Measurements from ENCODE around the gene OR10A6.

Gene OR10A6

DNA sequence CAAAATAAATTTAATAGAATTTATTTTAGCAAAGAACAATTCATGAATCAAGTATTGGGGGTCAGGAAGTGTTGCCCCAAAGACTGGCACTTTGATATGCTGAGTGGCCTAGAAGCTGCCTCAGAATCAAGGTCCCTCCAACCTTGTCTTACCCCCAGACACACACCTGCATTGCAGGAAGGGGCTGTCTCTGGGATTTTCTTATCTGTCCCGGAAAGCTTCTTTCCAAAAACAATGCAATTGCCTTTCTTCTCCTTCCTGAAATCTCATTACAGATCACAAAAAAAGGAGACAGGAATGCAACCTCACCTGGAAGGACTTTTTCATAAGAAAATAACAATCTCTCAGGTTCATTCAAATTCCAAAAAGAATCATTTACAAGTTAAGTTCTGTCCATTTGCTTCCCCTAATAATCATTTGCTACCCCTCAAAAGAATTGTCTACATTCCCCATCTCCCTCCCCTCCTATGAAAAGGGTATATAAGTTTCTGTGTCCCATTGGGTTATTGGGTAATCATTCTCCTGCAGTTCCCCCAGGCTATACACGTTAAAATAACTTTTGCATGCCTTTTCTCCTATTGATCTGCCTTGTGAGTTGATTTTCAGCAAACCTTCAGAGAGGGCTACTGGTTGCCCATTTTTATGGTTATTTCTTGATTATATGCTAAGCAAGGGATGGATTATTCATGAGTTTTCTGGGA is 21.3 kb downstream of the OR10A6 start:
- DNase-seq (ENCODE audit: low read depth) = no peak

DNA sequence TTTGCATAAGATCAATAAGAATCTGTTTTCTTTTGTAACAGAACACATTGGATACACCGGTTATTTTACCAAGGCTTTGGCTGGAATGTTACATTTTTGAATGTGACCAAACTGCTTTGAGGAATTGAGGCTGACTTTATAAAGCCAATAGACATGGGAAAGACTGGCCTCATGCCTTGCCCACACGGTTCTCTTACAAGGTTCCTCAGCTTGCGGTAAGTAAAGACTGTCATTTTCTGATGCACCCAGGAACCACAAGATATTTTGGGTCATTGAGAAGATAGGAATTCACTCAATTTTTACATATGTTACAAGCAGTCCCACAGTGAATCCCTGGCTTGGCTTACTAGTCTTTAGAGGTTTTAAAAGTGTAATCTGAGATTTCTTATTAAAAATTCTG is 23.9 kb downstream of the OR10A6 start:
- no peak for DNase-seq (ENCODE audit: low read depth)

DNA sequence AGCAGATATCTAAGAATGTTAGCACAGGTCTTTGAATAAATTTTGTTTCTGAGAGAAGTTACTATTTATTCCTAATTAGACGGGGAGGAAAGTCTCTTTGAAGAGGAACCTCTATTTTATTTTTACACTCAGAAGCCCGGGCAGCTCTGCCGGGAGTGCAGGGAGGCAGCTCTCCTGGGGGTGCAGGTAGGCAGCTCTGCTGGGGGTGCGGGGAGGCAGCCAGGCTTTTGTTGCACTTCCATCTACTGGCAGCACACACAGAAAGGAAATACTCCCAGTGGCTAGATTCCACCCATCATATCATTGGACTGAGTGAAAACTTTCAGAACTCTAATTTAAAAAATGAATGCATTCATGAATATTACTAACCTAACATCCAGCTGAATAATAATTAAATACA is 24.6 kb downstream of the OR10A6 start:
- DNase-seq (ENCODE audit: low read depth) = no peak

DNA sequence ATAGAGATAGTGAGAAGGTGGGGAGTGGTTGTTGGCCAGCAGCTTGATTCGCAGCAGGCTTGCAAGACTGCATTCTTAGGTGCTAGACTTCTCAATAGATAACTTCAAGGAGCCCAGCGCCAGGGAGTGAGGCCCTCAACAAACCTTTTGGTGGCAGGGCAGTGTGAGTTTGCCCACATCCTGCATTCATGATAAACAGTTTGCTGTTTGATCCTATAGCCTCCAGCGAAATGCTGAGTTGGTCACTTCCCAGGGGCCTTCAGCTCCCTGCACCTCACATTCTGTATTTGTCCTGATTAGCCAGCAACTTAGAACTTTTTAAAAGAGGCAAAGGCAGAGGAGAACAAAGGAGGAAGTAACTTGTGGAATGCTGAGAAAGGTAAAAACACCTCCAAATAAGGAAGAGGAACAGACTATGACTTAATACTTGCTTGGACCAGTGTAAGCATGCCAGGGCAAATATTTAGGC is 25.1 kb downstream of the OR10A6 start:
- no peak for DNase-seq (ENCODE audit: low read depth)

DNA sequence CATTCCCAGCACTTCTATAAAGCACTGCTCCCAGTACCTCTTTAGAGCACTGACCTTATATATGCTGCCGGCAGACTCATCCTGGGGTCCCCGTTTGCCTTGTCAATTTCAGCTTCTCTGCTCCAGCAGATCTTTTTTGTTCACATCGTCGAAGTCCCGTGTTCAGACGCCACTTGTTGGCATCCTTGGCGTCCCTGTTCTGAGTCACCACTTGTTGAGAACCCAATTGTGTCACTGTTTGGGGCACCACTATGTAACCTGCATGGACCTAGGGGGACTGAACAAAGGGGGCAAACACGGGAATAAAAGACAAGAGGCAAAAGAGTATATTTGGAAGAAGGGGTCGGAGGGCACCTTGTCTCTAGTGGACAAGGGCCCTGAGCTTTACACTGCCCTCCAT is 25.5 kb downstream of the OR10A6 start:
- no peak for DNase-seq (ENCODE audit: low read depth)

DNA sequence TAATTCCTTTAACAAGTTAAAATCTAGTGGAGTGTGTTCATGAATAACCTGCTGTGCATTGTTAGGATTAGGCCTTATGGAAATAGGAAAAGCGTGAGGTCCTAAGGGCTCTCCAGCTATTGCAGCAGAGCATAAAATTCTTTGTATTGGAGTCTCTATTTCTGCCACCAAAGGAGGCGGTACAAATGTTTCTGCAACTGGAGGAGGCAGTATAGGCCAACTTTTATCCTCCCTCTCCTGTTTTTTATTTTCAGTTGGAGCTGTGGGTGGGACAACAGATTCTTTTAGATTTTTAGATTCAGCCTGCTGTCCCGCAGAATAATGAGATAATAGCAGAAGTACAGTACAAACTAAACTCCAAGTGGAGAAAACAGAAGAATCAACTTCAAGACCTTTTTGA is 26.2 kb downstream of the OR10A6 start:
- peak; percentile 47 for DNase-seq (ENCODE audit: low read depth)

DNA sequence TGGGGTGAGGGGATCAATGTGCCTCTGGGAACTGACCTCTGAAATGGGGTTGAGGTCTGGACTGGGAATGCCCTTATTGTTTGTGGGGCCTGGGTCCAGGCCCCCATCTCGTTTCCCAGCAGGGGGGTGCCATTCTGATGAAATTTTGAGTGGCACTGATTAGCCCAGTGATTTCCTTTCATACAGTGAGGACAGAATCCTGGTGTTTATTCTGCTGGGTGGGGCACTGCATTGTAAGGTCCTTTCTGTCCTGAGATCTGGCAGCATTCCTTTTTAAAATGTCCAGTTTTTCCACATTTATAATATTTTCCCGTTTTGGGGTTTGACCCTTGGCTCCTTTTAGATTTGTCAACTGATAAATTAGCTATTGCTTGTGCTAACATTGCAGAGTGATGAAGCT is 27.1 kb downstream of the OR10A6 start:
- no peak for DNase-seq (ENCODE audit: low read depth)

DNA sequence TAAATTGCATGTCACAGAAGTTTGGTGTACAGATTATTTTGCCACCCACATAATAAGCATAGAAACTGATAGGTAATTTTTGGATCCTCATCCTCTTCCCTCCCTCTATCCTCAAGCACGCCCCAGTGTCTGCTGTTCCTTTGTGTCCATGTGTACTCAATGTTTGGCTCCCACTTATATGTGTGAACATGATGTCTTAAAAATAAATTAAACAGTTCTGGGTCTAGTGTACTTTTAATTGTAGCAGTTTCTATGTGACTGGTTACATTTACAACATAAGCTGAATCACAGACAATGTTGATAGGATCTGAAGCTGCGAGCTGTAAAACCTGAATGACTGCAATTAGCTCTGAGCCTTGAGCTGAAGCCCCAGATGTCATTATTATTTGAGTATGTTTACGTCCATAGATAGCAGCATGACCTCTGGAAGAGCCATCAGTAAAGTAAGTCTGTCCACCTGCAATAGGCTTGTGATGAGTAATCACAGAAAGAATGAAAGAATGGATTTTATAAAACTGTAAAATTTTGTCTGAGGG is 29.7 kb downstream of the OR10A6 start:
- DNase-seq (ENCODE audit: low read depth) = no peak

DNA sequence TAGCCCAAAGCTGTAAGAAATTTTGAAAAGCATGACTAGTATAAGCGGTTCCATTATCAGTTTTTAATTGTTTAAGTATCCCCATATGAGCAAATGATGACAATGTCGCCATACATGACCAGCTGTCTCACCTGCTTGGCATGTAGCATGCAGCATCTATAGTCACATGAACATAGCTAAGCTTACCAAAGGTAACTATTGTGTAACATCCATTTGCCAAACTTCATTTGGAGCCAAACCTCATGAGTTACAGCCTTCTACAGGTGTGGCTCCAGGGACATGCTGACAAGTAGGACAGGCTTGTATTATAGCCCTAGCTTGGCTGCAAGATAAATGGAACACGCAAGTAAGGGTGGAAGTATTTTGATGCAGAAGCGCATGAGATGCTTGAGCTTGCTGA is 30.4 kb downstream of the OR10A6 start:
- DNase-seq (ENCODE audit: low read depth) = no peak

DNA sequence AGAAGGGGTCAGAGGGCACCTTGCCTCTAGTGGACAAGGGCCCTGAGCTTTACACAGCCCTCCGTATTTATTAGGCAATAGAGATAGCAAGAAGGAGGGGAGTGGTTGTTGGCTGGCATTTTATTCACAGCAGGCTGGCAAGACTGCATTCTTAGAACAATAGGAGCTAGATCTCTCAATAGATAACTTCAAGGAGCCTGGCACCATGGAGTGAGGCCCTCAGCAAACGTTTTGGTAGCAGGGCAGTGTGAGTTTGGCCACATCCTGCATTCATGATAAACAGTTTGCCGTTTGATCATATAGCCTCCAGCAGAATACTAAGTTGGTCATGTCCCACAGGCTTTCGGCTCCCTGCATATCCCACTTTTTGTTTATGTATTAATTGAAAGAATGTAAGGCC is 31.6 kb downstream of the OR10A6 start:
- DNase-seq (ENCODE audit: low read depth) = no peak

DNA sequence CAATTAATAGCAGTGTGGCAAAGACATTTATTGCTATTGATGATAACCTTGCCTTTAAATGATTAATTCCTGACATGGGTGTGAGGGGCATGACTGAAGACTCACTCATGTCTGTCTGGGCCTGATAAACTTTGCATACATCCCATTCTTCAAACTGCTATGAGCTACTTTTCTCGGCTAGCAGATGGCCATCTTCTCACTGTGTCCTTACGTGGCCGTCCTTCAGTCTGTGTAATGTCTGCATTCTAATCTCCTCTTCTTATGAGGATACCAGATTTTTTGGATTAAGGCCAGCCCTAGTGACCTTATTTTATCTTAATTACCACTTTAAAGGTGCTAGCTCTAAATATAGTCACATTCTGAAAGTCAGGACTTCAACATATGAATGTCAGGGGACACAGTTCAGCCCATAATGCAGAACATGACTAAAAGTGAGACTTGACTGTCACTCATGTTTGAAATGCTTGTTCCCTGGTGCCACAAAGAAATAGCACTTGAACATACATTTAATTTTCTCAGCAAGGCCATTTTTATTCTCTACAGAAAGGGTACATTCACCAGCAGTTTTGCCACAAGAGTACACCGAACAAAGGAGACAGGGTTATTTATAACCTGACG is 32.3 kb downstream of the OR10A6 start:
- no peak for DNase-seq (ENCODE audit: low read depth)

DNA sequence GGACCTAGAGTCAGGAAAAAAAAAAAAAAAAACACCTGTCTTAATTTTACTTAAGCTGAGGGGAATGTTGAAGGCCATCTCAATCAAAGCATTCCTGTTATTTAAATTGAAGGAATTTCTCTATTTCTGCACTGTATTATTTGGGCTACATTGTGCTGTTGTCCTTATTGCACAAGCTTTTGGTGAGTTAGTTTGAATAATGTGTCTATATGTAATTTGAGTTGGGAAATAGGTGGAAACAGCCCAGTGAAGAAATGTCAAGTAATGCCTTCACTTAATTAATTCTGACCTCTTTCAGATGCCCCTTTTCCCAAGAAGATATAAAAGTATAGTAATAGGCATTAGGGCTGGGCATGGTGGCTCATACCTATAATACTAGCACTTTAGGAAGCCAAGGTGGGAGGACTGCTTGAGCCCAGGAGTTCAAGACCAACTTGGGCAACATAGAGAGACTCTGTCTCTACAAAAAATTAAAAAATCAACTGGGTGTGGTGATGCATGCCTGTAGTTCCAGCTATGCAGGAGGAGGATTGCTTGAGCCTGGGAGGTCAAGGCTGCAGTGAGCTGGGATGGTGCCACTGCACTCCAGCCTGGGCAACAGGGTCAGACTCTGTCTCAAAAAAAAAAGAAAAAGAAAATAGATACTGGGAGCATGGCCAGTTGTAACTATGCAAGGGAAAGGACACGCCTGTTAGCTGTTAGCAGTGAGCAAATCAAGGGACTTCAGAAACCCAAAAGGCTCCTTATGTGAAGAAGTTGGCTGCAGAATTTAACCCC is 34.9 kb downstream of the OR10A6 start:
- no peak for DNase-seq (ENCODE audit: low read depth)

DNA sequence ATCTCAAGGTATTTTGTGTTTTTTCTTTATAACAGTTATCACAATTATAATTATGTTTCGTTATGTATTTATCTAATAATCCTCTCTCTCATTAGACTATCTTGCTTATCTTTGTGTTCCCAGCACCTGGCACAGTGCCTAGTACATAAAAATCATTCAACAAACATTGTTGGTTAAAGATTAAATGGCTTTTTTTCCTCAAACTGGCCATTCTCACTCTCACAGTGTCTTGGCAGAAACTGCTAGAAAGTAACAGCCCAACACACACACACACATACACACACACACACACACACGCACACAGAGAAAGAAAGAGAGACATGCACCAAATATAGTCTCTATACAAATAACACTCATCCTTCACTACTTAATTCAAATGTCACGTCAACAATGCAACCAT is 36.8 kb downstream of the OR10A6 start:
- no peak for DNase-seq (ENCODE audit: low read depth)

DNA sequence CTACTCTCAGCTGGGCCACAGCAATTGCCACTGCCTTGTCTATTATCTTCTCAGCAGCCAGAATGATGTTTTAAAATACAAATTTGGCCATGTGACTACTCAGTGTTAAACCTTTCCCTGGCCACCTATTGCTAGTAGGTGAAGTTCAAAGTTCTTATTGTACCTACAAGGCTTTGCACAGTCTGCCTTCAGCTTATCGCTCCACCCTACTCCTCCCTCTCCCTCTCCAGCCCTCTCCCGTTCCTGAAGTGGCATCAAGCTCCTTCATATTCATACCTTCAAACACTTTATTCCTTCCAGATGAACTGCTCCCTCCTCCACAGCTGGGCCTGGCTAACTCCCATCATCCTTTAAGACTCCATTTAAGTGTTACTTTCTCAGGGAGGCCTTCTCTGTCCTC is 37.3 kb downstream of the OR10A6 start:
- no peak for DNase-seq (ENCODE audit: low read depth)

DNA sequence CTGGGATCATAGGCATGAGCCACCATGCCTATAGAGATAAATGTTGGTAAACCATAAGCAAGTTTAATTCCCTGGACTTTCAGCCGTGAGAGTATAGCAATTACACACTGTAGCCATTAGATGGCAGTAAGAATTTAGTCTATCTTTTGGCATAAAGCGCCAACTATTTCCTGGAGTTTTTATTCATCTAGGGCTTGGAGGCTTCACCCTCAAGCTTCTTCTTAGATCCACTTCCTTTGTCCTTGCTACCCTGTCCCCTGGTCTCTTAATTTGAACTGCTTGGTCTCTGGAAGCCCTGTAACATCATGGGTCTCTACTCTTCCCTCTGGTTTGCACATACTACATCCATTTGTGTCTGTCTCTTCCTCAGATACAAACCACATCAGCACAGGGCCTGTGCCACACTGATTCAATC is 38.2 kb downstream of the OR10A6 start:
- DNase-seq (ENCODE audit: low read depth) = peak; percentile 38

DNA sequence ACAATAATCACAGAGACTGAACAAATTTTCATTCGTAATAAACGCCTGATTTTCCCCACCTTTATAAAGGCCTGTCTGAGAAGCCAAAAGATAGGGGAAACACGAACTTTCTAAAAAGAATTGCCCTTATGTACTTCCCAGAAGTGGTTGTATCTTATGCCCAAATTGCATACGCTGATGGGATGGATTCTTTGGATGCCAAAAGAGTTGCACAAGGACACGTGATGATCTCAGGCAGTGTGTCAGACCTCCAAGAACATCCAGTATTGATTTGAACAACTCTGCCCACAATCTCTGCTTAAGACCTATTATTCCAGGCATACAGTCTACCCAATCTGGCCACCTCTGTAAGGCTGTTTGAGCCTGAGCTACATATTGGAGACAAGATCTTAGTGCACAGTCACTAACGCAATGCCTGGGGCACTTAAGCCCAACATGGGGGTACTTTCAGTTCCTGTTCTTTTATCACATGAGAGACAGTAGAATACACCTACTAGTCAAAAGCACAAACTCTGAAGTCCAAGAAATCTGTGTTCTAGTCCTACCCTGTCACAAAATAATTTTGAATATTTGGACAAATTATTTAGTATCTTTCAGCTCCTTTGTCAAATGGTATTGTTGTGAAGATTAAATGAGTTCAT is 38.9 kb downstream of the OR10A6 start:
- peak; percentile 42 for DNase-seq (ENCODE audit: low read depth)

DNA sequence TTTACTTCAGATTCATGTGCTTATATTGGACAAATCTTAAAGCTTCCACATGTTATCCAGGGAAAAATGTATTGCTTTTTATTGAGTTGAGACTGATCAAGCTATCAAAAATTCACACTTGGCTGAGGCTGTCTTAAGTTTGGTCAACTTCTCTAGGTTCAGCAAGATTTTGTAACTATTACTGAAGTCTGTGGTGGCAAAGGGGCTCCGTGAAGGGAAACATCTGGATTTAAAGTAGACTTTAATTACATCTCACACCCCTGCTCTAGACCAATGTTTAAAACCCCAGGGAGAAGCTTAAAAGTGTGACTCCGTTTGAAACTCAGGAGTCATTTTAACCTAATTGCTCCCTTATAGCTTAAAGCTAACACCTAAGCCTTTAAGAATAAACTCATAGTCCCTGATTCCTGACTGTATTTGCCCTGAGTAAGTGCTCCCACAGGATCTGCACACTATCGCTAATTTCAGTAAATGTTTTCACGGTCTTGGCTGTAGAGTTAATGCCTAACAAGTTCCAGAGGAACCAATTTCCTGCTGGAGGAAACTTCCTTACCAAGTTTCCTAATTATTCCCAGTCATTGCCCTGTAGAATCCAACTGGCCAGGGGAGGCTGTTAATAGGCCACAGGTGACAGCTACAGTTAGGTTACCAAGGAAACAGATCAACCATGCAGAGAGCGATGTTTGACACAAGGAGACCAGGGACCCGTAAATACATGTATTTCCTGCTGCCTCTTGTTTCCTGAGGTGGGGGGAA is 40.5 kb downstream of the OR10A6 start:
- no peak for DNase-seq (ENCODE audit: low read depth)

DNA sequence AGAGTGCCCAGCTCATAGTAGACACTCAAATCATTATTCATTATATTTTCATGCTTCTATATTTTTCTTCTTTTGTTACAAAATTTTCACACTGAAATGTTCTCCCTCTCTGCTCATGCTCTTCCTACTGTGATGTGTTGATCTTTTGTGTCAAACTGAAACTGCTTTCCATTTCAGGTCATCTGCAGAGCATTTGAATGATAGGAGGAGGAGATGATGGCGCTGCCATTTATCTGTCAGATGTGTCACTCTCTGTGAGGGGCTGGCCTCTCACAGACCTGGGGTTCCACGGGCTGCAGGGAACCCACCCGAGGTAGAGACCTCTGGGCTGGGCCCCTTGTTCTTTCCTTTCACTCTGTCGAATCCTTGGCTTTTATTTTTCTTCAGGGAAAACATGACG is 41.1 kb downstream of the OR10A6 start:
- no peak for DNase-seq (ENCODE audit: low read depth)

DNA sequence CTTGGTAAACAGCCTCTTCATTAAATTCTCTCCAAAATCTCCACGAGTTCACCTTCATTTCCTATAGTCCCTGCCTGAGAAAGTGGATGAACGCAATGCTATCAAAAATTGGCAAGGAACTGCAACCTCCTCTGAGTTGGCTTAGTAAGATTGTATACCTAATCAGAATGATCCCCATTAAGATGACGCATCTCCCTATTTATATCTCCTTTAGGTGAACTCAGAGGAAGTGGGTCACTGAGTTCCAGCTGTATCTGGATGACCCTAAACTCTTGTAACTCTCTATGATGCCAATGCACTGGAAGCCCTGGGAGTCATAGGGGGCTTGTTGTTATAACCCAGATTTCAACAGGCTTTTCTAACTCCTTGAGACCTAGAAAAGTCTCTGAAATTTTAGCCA is 48.2 kb downstream of the OR10A6 start:
- DNase-seq (ENCODE audit: low read depth) = no peak
